HepG2 (cell line): Measurements from ENCODE around the gene USP5. TPM values are rescaled to one million over a fixed set of nuclear protein-coding genes. Genes with fewer than 3 reads are reported as not detected.

Experiments used
- AGO2 ChIP-seq: fragments of 200-400 bp; formaldehyde crosslinking; optimal IDR thresholded peaks from 2 replicates; pipeline ENCODE3; 2017; ENCODE audit warnings: mild to moderate bottlenecking, low read depth, low read length, moderate library complexity
- CREB3 ChIP-seq: sonication (generic); formaldehyde crosslinking; IDR thresholded peaks from 2 replicates; pipeline ENCODE4 v1.5.0; 2020; ENCODE audit warnings: missing genetic modification reagents
- ELF1 ChIP-seq: sonication (generic); formaldehyde crosslinking; IDR thresholded peaks from 2 replicates; pipeline ENCODE4 v1.4.0; 2020; ENCODE audit warnings: missing genetic modification reagents
- ELF4 ChIP-seq: sonication (generic); formaldehyde crosslinking; IDR thresholded peaks from 2 replicates; pipeline ENCODE4 v1.5.0; 2020; ENCODE audit warnings: missing genetic modification reagents, mild to moderate bottlenecking, moderate library complexity, borderline replicate concordance
- ELK4 ChIP-seq: sonication (generic); formaldehyde crosslinking; IDR thresholded peaks from 2 replicates; pipeline ENCODE4 v1.9.0; 2021; ENCODE audit warnings: missing genetic modification reagents, borderline replicate concordance
- FOXJ3 ChIP-seq: sonication (generic); formaldehyde crosslinking; IDR thresholded peaks from 2 replicates; pipeline ENCODE4 v1.4.0; 2020; ENCODE audit warnings: missing genetic modification reagents, mild to moderate bottlenecking, borderline replicate concordance
- FOXK2 ChIP-seq: fragments of 450-650 bp; IDR thresholded peaks from 2 replicates; pipeline ENCODE4 v1.6.1; 2016
- HDAC1 ChIP-seq: sonication (generic); formaldehyde crosslinking; IDR thresholded peaks from 2 replicates; pipeline ENCODE4 v1.5.1; 2020; ENCODE audit warnings: mild to moderate bottlenecking, missing genetic modification reagents
- HDAC6 ChIP-seq: fragments of 200-600 bp; sonication (generic); IDR thresholded peaks from 2 replicates; pipeline ENCODE4 v1.7.0; 2017; ENCODE audit warnings: mild to moderate bottlenecking, antibody characterized with exemption, low read length, low read depth
- HMGXB4 ChIP-seq, 2 experiments: sonication (generic) in 1 of 2; formaldehyde crosslinking in 1 of 2; IDR thresholded peaks; 2 replicates each; pipeline versions ENCODE4 v1.4.0 to v1.6.1; 2018 to 2020; ENCODE audit warnings: missing genetic modification reagents in 2 of 2, borderline replicate concordance in 1 of 2, low read depth in 1 of 2, mild to moderate bottlenecking in 1 of 2, missing biosample characterization in 1 of 2
- HNF4G ChIP-seq, 2 experiments: sonication (generic) in 1 of 2; formaldehyde crosslinking in 1 of 2; IDR thresholded peaks; 2 replicates each; pipeline versions ENCODE4 v1.4.0 to v1.6.1; 2011 to 2020; ENCODE audit warnings: borderline replicate concordance in 2 of 2, low read depth in 2 of 2, mild to moderate bottlenecking in 2 of 2, low read length in 1 of 2, missing genetic modification reagents in 1 of 2, moderate library complexity in 1 of 2
- IKZF1 ChIP-seq: fragments of 450-650 bp; IDR thresholded peaks from 2 replicates; pipeline ENCODE4 v1.7.1; 2016
- KDM3A ChIP-seq: IDR thresholded peaks from 2 replicates; pipeline ENCODE4 v1.6.1; 2018; ENCODE audit warnings: low read depth, missing compliant biosample characterization
- MED8 ChIP-seq: sonication (generic); formaldehyde crosslinking; IDR thresholded peaks from 2 replicates; pipeline ENCODE4 v1.8.1; 2023; ENCODE audit warnings: mild to moderate bottlenecking, missing genetic modification reagents; ENCODE audit not compliant: insufficient replicate concordance
- NFYB ChIP-seq: sonication (generic); formaldehyde crosslinking; IDR thresholded peaks from 2 replicates; pipeline ENCODE4 v1.4.0; 2020; ENCODE audit warnings: missing genetic modification reagents
- NR2C2 ChIP-seq: sonication (generic); formaldehyde crosslinking; IDR thresholded peaks from 2 replicates; pipeline ENCODE4 v1.4.0; 2020; ENCODE audit warnings: missing genetic modification reagents, mild to moderate bottlenecking, moderate library complexity, borderline replicate concordance
- POLR2AphosphoS5 ChIP-seq: IDR thresholded peaks from 2 replicates; pipeline ENCODE4 v1.6.1; 2012; ENCODE audit warnings: low read depth, low read length
- XBP1 ChIP-seq: sonication (generic); formaldehyde crosslinking; IDR thresholded peaks from 2 replicates; pipeline ENCODE4 v1.5.0; 2020; ENCODE audit warnings: missing genetic modification reagents
- ZNF430 ChIP-seq: sonication (generic); formaldehyde crosslinking; IDR thresholded peaks from 2 replicates; pipeline ENCODE4 v1.9.0; 2021; ENCODE audit warnings: mild to moderate bottlenecking, missing genetic modification reagents
- ZNF546 ChIP-seq: sonication (generic); formaldehyde crosslinking; conservative IDR thresholded peaks from 2 replicates; pipeline ENCODE4 v1.8.1; 2023; ENCODE audit warnings: mild to moderate bottlenecking, missing genetic modification reagents
- ZNF547 ChIP-seq: sonication (generic); formaldehyde crosslinking; IDR thresholded peaks from 2 replicates; pipeline ENCODE4 v1.5.1; 2020; ENCODE audit warnings: mild to moderate bottlenecking, missing genetic modification reagents
- ZNF614 ChIP-seq: IDR thresholded peaks from 2 replicates; pipeline ENCODE4 v1.6.1; 2018; ENCODE audit warnings: missing biosample characterization, missing genetic modification reagents, inconsistent platforms, borderline replicate concordance
- ZNF703 ChIP-seq: sonication (generic); formaldehyde crosslinking; IDR thresholded peaks from 2 replicates; pipeline ENCODE4 v1.5.1; 2020; ENCODE audit warnings: missing genetic modification reagents, mild to moderate bottlenecking, moderate library complexity, borderline replicate concordance
- ZNF709 ChIP-seq: sonication (generic); formaldehyde crosslinking; IDR thresholded peaks from 2 replicates; pipeline ENCODE4 v1.5.0; 2020; ENCODE audit warnings: mild to moderate bottlenecking, missing genetic modification reagents
- ZNF792 ChIP-seq: IDR thresholded peaks from 2 replicates; pipeline ENCODE4 v1.6.1; 2016
- polyA plus RNA-seq, 8 experiments: library from polyadenylated mRNA; depleted of rRNA in 3 of 8; stranded (reverse) in 7 of 8; unstranded in 1 of 8; fragments of >200 nt; fragmentation: Illumina TruSeq in 4 of 8; extraction: Trizol in 4 of 8; gene quantifications; 2 replicates each; pipeline versions ENCODE4 v1.2.1 to v1.2.3, GENCODE V29; 2011 to 2016; ENCODE audit warnings: low read depth in 4 of 8, missing spikeins in 1 of 8, mixed read lengths in 1 of 8; ENCODE audit not compliant: insufficient read depth in 1 of 8
- total RNA-seq, 5 experiments: library from RNA; depleted of rRNA; stranded (reverse); fragments of >200 nt; fragmentation: Illumina TruSeq; extraction: Trizol; gene quantifications; 2 replicates each; pipeline ENCODE4 v1.2.3, GENCODE V29; 2016; ENCODE audit warnings: low read depth in 1 of 5

Gene USP5
- total and polyA plus RNA-seq, 2 of the 13 experiments (the other 11 are each of a cell fraction or from before 2014, with no cell fraction given) = 39.6 to 56.0 TPM

- TF ChIP-seq HNF4G (IDR thresholded peaks at IDR 0.05; ENCODE audit: borderline replicate concordance, low read depth, low read length) (peak; percentile 28), HNF4G (CRISPR knock-in tag; IDR thresholded peaks at IDR 0.05; ENCODE audit: borderline replicate concordance, low read depth) (no peak), FOXK2 (no peak), MED8 (CRISPR knock-in tag) (peak; percentile 62), ZNF546 (CRISPR knock-in tag) (peak; percentile 70; the same call in 1 of the 2 replicates), ELF1 (CRISPR knock-in tag) (0 out of 2 replicates have a peak, but pooled peaks have one; percentile 47), ZNF703 (CRISPR knock-in tag) (peak; percentile 91; the same call in 1 of the 2 replicates), HDAC6 (0 out of 2 replicates have a peak, but pooled peaks have one; percentile 60), XBP1 (CRISPR knock-in tag) (0 out of 2 replicates have a peak, but pooled peaks have one; percentile 70), HMGXB4 (CRISPR knock-in tag; IDR thresholded peaks at IDR 0.05; ENCODE audit: borderline replicate concordance in 1 of 2, low read depth in 1 of 2) (peak; percentile 48 to 76; a peak in 3 of 4 replicates), AGO2 (peak; percentile 88), HDAC1 (CRISPR knock-in tag) (no peak), NFYB (0 out of 2 replicates have a peak, but pooled peaks have one; percentile 29), ELF4 (no peak), ZNF614 (CRISPR knock-in tag) (no peak; the same call in 1 of the 2 replicates), KDM3A (CRISPR knock-in tag) (0 out of 2 replicates have a peak, but pooled peaks have one; percentile 22), FOXJ3 (CRISPR knock-in tag) (no peak), ZNF547 (CRISPR knock-in tag) (0 out of 2 replicates have a peak, but pooled peaks have one; percentile 28), POLR2AphosphoS5 (peak; percentile 99), IKZF1 (no peak), CREB3 (no peak), ZNF709 (CRISPR knock-in tag) (no peak; the same call in 1 of the 2 replicates), ZNF430 (CRISPR knock-in tag) (peak; percentile 93; the same call in 1 of the 2 replicates), ELK4 (CRISPR knock-in tag) (no peak), ZNF792 (CRISPR knock-in tag) (peak; percentile 82), NR2C2 (CRISPR knock-in tag) (0 out of 2 replicates have a peak, but pooled peaks have one; percentile 19)
Observed at GRCh38 chr12:6867413-6868210, 15.7 kb downstream of the USP5 start, which contains the start of gene TPI1 (continued).
